Stomach (tissue), 4 donors: ENCODE data around the gene KCTD3.

Experiments
- CTCF ChIP-seq, 7 experiments: fragments of 450-650 bp in 4 of 7; fragments of 200-600 bp in 3 of 7; sonication (generic) in 3 of 7; IDR thresholded peaks; one replicate each; pipeline ENCODE4 v1.5.1; 2016 to 2019; ENCODE audit warnings: antibody characterized with exemption in 7 of 7, control low read depth in 2 of 7, mild to moderate bottlenecking in 1 of 7
- EP300 ChIP-seq: sonication (generic); formaldehyde crosslinking; IDR thresholded peaks from one replicate; pipeline ENCODE4 v1.6.1; 2017; ENCODE audit warnings: antibody characterized with exemption
- POLR2A ChIP-seq, 4 donors: fragments of 450-650 bp; IDR thresholded peaks; one replicate each; pipeline ENCODE4 v1.6.1; 2016; ENCODE audit warnings: antibody characterized with exemption in 4 of 4, control low read depth in 2 of 4, mild to moderate bottlenecking in 1 of 4, moderate library complexity in 1 of 4
- POLR2AphosphoS5 ChIP-seq, 3 donors: sonication (generic); formaldehyde crosslinking; IDR thresholded peaks; one replicate each; pipeline ENCODE4 v1.6.1; 2016; ENCODE audit warnings: antibody characterized with exemption in 3 of 3

- TF ChIP-seq POLR2AphosphoS5 (IDR thresholded peaks at IDR 0.05): no peak
- no peak for TF ChIP-seq CTCF (IDR thresholded peaks at IDR 0.05)
- TF ChIP-seq EP300: no peak
- no peak for TF ChIP-seq POLR2A (IDR thresholded peaks at IDR 0.05)
These were observed 15.3 kb upstream of the KCTD3 start for GRCh38 chr1:215551806-215552205.
